ENCODE measurements around the gene SEC14L1. TPM values are rescaled to one million over a fixed set of nuclear protein-coding genes. Genes with fewer than 3 reads are reported as not detected.

SEC14L1 gene
- total RNA-seq, 1 experiment from 2014 or later, result 81.0 TPM

DNA sequence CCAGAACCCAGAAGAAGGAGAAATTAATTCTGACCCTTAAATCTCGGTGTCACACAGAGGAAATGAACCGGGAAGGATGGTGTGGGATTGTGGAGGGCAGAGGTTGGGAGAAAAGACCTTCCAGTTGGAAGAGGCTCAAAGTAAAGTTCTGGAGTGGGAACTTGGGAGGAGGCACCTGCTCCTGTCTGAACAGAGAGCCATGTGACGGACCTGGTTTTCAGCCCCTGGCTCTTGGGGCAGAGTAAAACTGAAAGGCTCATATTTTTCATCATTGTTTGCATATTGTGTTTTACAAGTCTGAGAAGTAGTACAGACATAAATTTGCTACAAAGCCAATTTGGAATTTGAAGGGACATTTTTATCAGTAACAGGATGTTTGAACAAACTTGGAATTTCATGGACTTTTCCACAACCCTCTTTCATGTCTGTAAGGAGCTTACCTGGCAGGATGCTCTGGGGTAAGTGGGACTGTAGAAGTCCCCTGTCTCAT, 24.4 kb upstream of the SEC14L1 start:
- Mint-ChIP-seq H3K36me3 (no peaks in the 10 kb centered on the region), H3K4me1 (peaks cover 7% of the 10 kb centered on the region), H3K27ac (no peak overlapping the region), H3K4me3 (no peak overlapping the region), H3K9me3 (no peaks in the 10 kb centered on the region), H3K27me3 (ENCODE audit: low read depth) (no peaks in the 10 kb centered on the region)
- no peak for TF ChIP-seq CBFB (CRISPR knock-in tag; IDR thresholded peaks at IDR 0.05; ENCODE audit: low read depth)
- TF ChIP-seq, protein P1, sequence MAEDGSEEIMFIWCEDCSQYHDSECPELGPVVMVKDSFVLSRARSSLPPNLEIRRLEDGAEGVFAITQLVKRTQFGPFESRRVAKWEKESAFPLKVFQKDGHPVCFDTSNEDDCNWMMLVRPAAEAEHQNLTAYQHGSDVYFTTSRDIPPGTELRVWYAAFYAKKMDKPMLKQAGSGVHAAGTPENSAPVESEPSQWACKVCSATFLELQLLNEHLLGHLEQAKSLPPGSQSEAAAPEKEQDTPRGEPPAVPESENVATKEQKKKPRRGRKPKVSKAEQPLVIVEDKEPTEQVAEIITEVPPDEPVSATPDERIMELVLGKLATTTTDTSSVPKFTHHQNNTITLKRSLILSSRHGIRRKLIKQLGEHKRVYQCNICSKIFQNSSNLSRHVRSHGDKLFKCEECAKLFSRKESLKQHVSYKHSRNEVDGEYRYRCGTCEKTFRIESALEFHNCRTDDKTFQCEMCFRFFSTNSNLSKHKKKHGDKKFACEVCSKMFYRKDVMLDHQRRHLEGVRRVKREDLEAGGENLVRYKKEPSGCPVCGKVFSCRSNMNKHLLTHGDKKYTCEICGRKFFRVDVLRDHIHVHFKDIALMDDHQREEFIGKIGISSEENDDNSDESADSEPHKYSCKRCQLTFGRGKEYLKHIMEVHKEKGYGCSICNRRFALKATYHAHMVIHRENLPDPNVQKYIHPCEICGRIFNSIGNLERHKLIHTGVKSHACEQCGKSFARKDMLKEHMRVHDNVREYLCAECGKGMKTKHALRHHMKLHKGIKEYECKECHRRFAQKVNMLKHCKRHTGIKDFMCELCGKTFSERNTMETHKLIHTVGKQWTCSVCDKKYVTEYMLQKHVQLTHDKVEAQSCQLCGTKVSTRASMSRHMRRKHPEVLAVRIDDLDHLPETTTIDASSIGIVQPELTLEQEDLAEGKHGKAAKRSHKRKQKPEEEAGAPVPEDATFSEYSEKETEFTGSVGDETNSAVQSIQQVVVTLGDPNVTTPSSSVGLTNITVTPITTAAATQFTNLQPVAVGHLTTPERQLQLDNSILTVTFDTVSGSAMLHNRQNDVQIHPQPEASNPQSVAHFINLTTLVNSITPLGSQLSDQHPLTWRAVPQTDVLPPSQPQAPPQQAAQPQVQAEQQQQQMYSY (CRISPR knock-in tag; IDR thresholded peaks at IDR 0.05), result peak; percentile 64
- TF ChIP-seq ZNF219 (CRISPR knock-in tag; IDR thresholded peaks at IDR 0.05; ENCODE audit: borderline replicate concordance), result no peak
- no peak for TF ChIP-seq ZNF671 (CRISPR knock-in tag; IDR thresholded peaks at IDR 0.05)
- ChIA-PET CTCF (no interaction called here), POLR2A (no interaction called here)
- no peak for DNase-seq (ENCODE audit: low spot score)
- ATAC-seq, result no peak

DNA sequence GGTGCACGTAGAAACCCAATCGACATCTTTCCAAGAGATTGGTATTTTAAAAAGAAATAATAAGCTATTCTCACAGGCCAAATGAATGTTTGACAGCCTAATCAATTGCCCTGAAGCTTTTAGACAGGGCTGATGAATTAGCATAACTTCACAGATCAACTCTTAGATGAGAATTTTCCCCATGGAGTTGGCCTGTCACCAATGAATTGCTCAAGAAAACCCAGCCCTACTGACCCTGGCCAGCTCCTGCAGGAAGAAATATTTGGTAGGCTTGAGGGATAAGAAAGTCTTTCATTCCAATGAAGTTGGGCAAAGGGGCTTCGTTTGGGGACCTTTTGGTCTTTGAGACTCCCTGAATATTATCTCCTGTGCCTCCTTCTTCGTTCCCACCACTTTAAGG, 23.4 kb upstream of the SEC14L1 start:
- no peak for ATAC-seq
- TF ChIP-seq TEAD1 (CRISPR knock-in tag; IDR thresholded peaks at IDR 0.05), result no peak
- TF ChIP-seq, protein P2, sequence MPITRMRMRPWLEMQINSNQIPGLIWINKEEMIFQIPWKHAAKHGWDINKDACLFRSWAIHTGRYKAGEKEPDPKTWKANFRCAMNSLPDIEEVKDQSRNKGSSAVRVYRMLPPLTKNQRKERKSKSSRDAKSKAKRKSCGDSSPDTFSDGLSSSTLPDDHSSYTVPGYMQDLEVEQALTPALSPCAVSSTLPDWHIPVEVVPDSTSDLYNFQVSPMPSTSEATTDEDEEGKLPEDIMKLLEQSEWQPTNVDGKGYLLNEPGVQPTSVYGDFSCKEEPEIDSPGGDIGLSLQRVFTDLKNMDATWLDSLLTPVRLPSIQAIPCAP (CRISPR knock-in tag; IDR thresholded peaks at IDR 0.05), result no peak
- TF ChIP-seq, protein P3, sequence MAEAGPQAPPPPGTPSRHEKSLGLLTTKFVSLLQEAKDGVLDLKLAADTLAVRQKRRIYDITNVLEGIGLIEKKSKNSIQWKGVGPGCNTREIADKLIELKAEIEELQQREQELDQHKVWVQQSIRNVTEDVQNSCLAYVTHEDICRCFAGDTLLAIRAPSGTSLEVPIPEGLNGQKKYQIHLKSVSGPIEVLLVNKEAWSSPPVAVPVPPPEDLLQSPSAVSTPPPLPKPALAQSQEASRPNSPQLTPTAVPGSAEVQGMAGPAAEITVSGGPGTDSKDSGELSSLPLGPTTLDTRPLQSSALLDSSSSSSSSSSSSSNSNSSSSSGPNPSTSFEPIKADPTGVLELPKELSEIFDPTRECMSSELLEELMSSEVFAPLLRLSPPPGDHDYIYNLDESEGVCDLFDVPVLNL (CRISPR knock-in tag; IDR thresholded peaks at IDR 0.05; ENCODE audit: borderline replicate concordance, low read depth), result no peak
- TF ChIP-seq, protein P4, sequence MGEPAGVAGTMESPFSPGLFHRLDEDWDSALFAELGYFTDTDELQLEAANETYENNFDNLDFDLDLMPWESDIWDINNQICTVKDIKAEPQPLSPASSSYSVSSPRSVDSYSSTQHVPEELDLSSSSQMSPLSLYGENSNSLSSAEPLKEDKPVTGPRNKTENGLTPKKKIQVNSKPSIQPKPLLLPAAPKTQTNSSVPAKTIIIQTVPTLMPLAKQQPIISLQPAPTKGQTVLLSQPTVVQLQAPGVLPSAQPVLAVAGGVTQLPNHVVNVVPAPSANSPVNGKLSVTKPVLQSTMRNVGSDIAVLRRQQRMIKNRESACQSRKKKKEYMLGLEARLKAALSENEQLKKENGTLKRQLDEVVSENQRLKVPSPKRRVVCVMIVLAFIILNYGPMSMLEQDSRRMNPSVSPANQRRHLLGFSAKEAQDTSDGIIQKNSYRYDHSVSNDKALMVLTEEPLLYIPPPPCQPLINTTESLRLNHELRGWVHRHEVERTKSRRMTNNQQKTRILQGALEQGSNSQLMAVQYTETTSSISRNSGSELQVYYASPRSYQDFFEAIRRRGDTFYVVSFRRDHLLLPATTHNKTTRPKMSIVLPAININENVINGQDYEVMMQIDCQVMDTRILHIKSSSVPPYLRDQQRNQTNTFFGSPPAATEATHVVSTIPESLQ (CRISPR knock-in tag; IDR thresholded peaks at IDR 0.05), result no peak
- no peaks in the 10 kb centered on the region for H3K36me3 Mint-ChIP-seq
- DNase-seq (ENCODE audit: low spot score), result no peak
- no peak overlapping the region for H3K4me3 Mint-ChIP-seq
- no peak overlapping the region for H3K27ac Mint-ChIP-seq
- no peaks in the 10 kb centered on the region for H3K27me3 Mint-ChIP-seq (ENCODE audit: low read depth)
- H3K9me3 Mint-ChIP-seq, result no peaks in the 10 kb centered on the region
- H3K4me1 Mint-ChIP-seq, result no peaks in the 10 kb centered on the region
- ChIA-PET POLR2A (no interaction called here), CTCF (no interaction called here)

DNA sequence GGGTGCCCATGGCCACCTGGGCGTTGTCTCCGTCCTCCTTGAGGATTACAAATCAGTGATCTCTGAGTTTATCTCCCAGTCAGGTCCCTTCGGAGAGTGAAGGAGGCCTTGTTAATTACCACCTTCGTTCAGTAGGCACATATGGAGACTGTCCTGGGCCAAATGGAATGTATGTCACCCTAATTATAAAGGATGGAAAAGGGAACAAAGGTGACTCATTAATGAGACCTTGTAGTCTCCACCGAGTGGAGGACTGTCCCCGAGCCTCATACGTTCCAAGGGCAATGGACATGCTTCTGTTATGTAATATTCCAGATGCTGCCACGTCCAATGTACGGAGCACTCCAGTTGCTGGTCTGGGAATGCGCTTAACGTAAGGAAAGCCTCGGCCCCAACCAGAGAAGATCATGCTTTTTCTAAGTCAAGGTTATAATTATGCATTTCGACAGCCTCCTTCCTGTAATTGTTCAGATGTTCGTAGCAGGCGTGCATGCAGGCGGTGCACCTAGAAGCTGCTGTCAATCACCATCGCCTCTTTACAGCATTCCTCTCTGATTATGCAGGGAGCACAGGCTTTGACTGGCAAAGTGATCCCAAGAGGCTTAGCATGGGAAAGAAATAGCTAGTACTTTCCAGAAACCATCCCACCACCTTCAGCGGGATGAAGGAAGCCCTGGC, 22.4 kb upstream of the SEC14L1 start:
- Mint-ChIP-seq H3K36me3 (no peaks in the 10 kb centered on the region), H3K27me3 (ENCODE audit: low read depth) (no peaks in the 10 kb centered on the region), H3K9me3 (no peaks in the 10 kb centered on the region), H3K4me1 (no peaks in the 10 kb centered on the region), H3K27ac (no peak overlapping the region), H3K4me3 (no peak overlapping the region)
- ChIA-PET CTCF (interaction anchor here (1.3 to 1.6 kb wide), 2 partner anchors 30 to 97 kb away, joined by 3 to 6 read pairs; no protein-coding TSS in a partner anchor), POLR2A (no interaction called here)
- DNase-seq (ENCODE audit: low spot score) (no peak), ATAC-seq (no peak)
- TF ChIP-seq FOXP1 (CRISPR knock-in tag; IDR thresholded peaks at IDR 0.05; ENCODE audit: borderline replicate concordance) (no peak), FOXJ3 (CRISPR knock-in tag; IDR thresholded peaks at IDR 0.05; ENCODE audit: borderline replicate concordance) (no peak), CREM (CRISPR knock-in tag; IDR thresholded peaks at IDR 0.05) (no peak)
- TF ChIP-seq, protein P3 (CRISPR knock-in tag; IDR thresholded peaks at IDR 0.05; ENCODE audit: borderline replicate concordance, low read depth), result no peak
- TF ChIP-seq, protein P5, sequence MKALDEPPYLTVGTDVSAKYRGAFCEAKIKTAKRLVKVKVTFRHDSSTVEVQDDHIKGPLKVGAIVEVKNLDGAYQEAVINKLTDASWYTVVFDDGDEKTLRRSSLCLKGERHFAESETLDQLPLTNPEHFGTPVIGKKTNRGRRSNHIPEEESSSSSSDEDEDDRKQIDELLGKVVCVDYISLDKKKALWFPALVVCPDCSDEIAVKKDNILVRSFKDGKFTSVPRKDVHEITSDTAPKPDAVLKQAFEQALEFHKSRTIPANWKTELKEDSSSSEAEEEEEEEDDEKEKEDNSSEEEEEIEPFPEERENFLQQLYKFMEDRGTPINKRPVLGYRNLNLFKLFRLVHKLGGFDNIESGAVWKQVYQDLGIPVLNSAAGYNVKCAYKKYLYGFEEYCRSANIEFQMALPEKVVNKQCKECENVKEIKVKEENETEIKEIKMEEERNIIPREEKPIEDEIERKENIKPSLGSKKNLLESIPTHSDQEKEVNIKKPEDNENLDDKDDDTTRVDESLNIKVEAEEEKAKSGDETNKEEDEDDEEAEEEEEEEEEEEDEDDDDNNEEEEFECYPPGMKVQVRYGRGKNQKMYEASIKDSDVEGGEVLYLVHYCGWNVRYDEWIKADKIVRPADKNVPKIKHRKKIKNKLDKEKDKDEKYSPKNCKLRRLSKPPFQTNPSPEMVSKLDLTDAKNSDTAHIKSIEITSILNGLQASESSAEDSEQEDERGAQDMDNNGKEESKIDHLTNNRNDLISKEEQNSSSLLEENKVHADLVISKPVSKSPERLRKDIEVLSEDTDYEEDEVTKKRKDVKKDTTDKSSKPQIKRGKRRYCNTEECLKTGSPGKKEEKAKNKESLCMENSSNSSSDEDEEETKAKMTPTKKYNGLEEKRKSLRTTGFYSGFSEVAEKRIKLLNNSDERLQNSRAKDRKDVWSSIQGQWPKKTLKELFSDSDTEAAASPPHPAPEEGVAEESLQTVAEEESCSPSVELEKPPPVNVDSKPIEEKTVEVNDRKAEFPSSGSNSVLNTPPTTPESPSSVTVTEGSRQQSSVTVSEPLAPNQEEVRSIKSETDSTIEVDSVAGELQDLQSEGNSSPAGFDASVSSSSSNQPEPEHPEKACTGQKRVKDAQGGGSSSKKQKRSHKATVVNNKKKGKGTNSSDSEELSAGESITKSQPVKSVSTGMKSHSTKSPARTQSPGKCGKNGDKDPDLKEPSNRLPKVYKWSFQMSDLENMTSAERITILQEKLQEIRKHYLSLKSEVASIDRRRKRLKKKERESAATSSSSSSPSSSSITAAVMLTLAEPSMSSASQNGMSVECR (CRISPR knock-in tag; IDR thresholded peaks at IDR 0.05; ENCODE audit: borderline replicate concordance), result no peak

All from WTC11 (cell line).